Left ventricle myocardium superior (tissue), 1 donor: ENCODE results near the gene TSPOAP1. TPM values are rescaled to one million over a fixed set of nuclear protein-coding genes. Genes with fewer than 3 reads are reported as not detected.

Source experiments
- ATAC-seq: fragments of 200-7000 bp; cut with Tn5 transposase; one replicate; pipeline ENCODE4 v1.9.1; 2020; ENCODE audit warnings: mild to moderate bottlenecking, moderate library complexity
- DNase-seq: peaks from one replicate; pipeline ENCODE4 v3.0.0-alpha.2; 2020
- intact Hi-C: fragments of 100-400 bp; cut with micrococcal nuclease; formaldehyde crosslinking; loops from one replicate; pipeline ENCODE4 v1.11.0; 2022
- total RNA-seq: library from RNA; stranded (reverse); fragmentation: NEBNext Ultra II Directional; extraction: Animal tissue kit (Norgen Biotek cat#: 25700); gene quantifications from one replicate; pipeline ENCODE4 v1.2.1, GENCODE V29; 2021
- donor health status: DM: no; HTN: yes; CAD: no; lungs with severe emphysema.

TSPOAP1 gene
- total RNA-seq, 1 donor from 2014 or later, result 18.8 TPM

DNA sequence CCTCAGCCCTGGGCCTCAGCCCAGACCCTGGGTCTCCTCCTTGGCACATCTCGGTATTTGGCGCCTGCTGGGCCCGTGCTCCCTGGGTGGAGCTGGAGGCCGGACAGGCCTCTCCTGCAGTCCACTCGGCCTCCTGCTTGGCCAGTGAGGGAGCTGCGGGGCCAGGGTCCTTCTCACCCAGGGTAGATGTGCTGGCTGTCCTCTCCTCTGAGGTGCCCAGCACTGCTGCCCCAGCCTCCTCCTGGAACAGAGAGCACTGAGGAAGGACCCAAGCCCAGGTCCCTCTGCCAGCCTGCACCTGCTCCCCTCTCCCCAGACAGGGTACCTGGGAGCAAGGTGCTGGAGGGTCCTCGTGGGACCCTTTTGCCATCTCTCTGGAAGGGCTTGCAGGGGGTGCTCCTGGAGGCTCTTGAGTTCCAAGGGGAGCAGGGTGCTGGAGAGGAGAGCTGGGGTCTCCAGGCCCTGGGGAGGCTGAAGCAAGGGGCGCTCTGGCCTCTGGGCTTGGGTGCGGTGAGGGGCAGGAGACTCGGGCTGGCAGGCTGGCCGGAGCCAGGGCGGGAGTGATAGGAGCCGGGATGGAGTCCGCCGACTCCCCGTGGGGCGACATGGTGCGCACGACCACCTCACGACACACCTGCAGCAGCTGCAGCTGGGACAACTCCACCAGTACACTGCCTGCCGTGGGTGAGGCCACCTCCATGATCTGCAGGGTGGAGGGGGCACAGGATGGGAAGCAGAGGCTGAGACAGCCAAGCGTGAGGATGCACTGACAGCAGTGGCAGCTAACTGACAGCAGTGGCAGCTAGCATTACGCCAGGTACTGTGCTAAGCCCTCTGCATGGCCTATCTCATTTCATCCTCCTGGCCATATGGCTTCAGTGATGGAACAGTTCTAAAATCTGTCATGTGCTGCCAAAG, 17.8 kb downstream of the TSPOAP1 start:
- ATAC-seq, result no peak
- intact Hi-C loops, result no loop called here
- peak; percentile 20 for DNase-seq

DNA sequence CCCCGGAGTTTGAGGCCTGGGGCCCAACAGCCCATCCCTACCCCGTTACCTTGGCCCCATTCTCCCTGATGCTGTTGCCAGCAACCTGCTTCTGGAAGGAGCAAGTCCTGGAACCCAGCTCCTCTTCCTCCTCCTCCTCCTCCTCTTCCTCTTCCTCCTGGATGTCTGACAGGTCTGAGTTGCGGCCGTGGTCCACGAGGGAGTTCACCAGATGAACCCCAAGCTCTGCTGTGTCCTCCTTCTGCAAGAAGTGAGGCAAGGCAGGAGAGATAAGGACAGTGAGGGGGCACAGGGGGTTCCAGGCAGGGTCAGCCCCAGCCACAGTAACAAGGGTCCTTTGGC, 18.7 kb downstream of the TSPOAP1 start:
- ATAC-seq, result no peak
- DNase-seq, result no peak
- intact Hi-C loops, result no loop called here

DNA sequence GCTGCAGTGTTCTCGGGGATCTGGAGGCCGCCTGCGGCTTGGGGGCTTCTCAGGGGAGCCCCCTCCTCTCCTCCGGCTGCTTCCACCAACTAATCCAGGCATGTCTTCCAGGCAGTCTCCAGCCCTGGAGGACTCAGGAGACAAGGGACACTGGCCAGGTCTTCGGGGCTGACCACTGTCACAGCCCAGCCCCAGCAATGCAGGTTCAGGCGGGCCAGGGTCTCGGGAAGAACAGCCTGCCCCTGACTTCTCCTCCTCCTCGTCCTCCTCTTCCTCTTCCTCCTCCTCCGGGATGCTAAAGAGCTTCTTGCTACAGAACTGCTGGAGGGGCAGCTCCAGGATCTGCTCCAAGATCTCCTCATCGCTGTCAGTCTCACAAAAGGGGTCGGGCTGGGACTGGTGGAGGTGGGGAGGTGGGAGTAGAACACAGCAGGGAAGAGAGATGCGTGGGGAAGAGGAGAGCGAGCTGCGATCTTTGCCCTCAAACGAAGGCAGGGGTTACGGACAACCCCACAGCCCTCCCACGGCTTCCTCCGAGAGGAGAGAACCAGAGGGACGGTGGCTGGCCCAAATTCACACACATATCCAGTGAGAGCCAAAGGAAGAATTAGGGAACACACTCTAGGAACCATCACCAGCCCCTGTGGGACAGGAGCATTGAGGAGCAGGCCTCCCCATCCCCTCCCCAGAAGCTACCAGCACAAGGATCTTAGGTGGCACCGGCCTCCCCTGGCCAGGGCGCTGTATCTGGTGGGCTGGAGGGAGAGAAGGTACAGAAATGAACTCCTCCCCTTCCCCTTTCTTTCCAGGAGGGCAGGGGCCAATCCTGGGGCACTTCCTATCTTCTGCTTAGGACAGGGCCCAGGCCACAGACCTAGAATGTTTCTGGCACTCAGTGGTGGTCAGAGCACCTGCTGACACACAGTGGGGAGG, 19.3 kb downstream of the TSPOAP1 start:
- ATAC-seq, result no peak
- no peak for DNase-seq
- intact Hi-C loops, result no loop called here

DNA sequence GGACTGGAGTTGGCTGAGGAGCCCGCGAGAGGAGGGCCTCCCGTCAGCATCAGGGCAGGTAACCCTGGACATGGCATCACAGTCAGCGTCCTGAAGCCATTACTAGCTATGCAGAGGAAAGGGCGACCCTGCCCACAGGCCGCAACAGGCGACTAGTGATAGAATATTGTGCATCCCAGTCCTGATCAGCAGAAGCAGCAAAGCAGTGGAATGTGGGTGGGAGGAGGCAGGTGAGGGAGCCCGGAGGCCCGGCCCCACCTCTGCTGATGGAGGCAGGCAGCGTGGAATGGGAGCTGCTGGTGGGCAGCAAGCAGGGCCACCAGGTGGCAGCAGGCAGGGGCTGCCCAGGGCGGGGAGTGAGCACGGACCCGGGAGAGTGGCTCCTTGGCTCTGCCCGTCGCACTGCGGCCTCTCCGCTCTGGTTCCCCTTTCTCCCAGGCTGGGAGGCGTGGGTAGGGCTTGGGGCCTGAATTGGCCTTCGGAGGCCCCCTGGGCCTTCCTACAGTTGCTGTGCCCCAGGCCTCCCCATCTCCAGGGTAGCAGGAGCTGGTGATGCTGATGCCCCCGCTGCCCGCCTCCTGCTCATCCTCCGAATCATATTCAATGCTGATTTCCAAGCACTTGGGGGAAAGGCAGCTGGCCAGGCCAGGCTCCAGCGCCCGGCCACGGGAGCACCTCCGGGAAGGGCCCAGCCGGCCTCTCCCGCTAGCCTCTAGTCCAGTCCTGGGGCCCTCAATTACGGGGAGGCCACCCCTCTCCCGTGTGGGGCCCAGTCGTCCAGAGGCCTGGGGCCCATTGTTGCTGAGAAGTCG, 20.2 kb downstream of the TSPOAP1 start:
- intact Hi-C loops, result no loop called here
- ATAC-seq (peak; percentile 26), DNase-seq (no peak)

DNA sequence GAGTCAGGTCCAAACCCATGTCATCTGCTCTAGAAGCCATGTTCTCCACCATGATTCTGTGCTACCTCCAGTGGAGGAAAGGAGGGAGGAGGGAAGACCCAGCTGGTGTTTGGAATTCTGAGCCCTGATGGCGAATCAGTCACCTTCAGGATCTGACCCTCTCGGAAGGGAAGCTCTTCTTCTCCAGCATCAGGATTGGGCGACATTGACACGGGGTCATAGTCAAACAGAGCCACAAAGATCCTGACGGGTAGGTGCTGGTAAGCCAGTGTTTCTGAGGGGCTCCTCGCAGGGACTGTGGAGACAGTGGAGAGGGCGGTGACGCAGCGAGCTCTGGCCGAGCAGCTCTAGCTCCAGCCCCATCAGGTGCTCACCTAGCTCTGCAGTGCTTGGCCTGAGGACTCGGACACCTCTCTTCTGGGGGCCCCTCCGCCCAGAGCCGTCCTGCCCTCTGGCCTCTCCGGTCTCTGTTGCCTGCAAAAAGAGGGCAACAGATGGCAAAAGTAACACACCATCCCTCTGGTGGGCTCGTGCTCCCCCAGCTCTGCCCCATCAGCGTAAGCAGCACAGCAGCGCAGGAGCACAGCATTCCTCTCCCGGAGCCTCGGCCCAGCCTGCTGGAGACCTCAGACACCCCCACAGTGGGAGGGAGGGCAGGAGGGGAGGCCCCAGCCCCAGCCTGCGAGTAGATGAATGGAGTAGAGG, 21.0 kb downstream of the TSPOAP1 start:
- DNase-seq (no peak), ATAC-seq (no peak)
- intact Hi-C loops, result no loop called here

DNA sequence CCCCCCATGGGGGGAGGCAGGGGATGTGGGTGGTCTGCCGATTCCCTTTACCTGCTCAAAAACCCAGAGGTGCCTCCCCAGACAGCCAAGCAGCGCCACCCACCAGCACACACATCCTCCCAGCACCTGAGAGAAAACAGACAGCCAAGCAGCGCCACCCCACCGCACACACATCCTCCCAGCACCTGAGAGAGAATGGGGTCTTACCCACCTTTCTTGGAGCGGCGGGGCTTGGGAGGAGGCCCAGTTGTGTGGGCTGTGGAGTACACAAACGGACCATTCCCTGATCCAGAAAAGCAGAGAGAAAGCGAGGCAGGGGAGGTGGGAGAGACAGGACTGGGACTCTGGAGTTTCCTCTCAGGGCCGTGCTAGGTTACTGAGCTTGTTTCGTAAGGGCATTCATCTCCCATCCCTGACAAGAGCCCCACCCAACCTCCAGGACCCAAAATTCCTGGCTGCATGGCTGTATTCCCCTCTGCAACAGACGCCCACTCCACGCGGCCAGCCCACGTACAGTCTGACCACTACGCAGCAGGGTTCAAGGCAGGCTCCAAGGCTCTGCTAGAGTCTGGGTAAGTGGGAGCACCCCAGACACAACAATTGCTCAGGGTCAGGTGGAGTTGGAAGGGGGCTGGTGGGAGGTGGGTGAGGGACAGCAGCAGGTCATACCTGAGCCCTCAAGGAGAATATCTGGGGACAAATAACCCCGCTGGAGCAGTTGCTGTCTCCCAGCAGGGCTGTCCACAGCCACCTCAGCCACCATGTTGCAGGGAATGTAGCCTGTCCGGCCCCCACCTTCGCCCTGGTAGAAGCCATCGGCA, 22.3 kb downstream of the TSPOAP1 start:
- intact Hi-C loops, result no loop called here
- DNase-seq, result no peak
- ATAC-seq, result no peak

DNA sequence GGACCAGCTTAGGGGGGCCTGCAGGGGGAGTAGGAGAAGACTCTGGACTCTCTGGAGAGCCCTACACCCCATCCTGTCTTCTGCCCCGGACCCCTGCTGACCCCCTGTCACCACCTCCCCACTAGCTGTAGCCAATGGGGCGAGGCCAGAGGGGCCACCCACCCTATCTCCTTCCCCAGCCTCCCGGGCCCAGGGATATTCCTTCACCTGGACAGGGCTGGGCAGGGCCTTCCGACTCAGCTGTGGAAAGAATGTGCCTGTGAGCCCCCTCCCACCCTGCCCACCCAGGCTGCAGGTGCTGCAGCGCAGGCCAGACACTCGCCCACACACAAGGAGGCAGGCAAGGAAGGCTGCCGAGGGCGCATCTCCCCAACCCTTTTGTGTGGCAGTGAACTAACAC, 23.0 kb downstream of the TSPOAP1 start:
- intact Hi-C loops, result no loop called here
- no peak for DNase-seq
- no peak for ATAC-seq

DNA sequence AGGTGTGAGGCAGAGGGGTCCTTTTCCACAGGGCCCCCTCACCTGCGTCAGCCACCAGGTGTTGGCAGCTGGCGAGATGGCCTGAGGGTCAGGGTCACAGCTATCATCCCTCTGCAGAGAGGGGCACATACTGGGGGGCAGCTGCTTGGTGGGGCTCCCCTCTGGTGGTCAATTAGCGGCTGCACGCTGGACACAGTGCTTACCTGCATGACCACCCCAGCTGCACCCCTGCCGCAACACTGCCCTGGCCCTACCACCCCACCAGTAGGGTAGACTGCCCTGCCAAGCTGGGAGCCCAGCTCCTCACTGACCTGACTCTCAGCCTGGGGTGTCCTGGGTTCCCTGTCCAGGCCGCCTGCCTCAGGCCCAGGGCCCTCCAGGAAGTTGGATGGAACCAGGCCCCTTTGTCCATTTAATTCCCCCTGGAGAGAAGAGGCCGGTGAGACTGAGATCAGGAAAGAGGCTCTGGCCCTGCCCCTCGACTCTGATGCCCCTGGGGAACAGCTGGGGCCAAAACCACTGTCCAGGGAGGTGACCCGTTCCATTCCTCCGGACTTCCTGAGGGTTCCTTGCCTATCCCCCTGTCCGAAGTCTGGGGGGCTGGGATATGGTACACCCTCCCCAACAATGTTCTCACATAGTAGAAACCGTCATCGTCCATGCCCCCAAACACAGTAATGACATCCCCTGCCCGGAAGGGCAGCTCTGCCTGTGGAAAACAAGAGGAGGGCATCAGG, 23.7 kb downstream of the TSPOAP1 start:
- DNase-seq (no peak), ATAC-seq (no peak)
- intact Hi-C loops, result no loop called here

DNA sequence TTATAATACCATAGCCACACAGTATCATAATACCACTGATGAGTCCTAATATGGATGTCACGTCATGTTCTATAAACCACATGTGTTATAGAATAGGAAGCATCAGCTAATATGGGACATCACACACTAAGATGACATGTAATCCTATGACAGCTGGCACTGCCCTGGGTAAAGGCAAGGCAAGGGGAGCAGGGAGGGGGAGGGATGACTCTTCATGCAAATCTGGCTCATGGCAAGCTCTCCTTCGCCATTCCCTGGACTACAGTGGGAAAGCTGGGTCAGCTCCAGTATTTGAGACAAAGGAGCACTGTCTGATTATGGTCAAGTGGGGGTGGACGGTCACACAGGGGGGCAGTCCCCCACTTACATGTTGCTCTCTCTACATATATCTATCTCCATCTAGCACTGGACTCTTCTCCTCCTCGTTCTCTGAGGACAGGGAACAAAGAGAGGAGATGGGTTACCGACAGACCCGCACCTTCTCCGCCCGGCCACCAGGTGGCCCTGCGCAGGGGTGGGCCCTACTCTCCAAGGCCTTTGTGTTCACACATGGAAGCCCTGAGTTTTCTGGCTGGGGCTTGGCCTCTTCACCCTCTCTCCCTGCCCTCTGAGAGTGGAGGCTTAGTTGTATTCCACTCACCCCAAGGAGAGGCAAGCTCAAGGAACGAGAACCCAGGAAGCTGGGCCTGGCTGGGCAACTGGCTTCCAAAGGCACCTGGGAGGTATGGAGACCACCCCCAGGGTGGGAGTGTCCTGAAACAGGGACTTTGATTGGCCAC, 24.4 kb downstream of the TSPOAP1 start:
- peak; percentile 67 for ATAC-seq
- no peak for DNase-seq
- intact Hi-C loops, result no loop called here

DNA sequence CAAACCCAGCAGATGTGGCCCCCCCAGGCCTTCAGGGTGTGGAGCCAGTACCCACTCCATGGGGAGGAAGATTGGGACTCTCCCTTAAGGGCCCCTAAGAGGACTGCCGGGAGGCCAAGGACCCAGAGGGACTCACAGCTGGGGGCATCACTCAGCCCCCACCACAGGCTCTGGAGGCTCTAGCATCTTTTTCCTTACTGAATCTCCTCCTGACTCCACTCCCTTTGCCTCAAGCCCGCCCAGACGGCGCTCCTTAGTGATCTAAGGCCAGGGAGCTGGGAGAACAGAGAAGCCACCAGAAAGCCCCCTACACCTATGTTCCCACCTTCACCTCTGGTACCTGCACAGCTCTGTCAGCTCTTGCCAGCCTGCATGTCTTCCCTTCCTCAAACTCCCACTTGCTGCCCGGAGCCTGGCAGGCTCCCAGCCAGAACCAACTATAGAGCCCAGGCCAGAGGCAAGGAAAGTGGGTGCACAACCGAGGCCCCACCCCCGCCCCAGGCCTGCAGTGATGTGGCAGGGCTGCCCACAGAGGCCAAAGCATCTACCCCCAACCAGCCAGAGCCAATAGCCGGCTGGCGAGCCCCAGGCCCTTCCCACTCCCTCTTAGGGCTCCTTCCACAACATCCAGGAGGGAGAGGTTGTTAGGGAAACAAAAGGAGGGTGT, 25.5 kb downstream of the TSPOAP1 start:
- DNase-seq (no peak), ATAC-seq (no peak)

DNA sequence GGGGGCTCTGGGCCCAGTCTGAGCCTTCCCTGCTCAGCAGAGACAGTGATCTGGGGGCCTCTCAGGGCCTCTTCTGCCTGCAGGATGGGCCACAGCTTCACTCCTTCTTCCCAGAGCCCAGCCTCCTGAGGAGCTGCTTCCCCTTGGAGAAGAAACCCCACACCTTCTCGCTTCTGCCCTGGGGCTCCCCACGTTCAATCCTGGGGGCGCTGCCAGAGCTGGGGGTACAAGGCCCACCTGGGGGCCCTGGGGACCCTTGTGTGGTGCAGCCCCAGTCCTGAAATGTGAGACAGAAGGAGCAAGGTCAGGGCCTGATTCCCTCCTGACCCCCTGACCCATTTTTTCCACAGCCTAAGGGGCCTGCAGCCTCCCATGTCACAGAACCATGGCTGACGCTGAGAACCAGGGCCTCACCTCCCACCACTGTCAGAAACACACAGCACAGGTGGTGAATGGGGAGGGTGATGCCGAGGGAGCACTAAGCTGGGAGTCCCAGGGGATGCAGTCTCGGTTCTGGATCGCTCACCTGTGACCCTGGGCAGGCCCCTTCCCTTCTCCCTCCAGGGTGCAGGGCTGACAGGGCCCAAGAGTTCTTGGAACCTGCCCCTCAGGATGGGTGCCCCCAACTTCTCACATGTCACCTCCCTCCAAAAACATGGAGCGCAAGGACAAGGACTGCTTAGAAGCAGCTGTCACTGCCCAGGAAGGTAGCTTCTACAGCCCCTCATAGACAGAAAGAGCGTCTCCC, 26.2 kb downstream of the TSPOAP1 start:
- intact Hi-C loops, result no loop called here
- ATAC-seq (no peak), DNase-seq (no peak)

More for the DNA sequence above, 25.5 kb downstream of the TSPOAP1 start:
- intact Hi-C loops, result no loop called here

DNA sequence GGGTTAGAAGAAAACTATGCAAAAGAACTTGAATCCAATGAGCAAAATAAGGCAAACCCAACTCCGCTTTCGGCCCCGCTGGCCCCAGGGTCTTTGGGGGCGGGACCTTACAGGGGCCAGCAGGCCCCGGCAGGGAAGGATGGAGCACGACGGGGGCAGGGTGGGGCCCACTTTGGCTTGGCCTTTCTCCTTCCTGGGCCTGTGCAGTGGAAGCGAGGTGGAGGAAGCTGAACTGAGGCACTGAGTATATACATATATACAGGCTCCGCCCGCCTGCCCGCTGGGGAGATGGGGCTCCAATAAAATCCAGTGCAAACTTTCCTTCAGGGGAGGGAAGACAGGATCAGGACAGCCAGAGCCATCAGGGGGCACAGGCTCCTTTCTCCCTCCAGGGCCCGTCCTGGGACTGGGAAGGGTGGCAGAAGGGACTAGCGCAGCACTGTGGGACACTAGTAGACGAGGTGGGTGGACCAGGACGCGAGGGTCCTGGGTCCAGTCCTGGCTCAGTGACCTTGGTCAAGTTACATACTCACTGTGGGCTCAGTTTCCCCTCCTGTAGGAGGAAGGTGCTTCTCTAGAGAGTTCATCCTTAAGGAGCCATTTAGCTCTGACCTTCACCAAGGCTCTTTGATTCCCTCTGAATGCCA, 27.0 kb downstream of the TSPOAP1 start:
- intact Hi-C loops, result no loop called here
- ATAC-seq (no peak), DNase-seq (no peak)

DNA sequence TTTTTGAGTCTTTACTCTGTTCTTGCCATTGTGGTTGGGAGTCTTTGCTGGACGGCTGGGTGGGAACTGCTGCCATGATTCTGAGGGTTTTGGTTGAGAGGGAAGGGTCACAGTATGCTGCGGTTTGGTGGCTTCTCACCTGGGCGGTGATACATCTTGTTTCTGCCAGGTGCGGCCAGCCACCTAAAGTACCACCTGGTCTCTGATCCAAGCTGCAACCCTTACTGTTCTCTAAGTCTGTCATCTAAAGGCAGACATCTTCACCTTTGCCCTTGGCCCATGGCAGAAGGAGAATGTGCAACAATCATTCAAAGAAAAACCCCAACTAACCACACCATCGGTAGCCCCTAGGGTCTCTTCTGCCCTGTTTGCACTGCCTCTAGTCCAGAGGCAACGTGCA, 28.3 kb downstream of the TSPOAP1 start:
- ATAC-seq, result no peak

DNA sequence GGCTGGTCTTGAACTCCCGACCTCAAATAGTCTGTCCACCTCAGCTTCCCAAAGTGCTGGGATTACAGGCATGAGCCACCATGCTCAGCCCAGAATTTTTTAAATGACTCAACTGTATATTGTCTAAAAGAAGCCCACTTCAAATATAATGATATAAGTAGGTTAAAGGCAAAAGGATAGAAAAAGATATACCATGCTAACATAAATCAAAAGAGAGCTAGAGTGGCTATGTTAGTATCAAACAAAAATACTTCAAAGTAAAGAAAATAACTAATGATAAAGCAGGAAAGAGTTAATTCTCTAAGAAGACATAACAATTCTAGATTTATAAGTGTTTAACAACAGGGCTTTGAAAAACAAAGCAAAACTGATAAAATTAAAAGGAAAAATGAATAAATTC, 34.6 kb downstream of the TSPOAP1 start:
- no peak for ATAC-seq
- intact Hi-C loops, result no loop called here
- no peak for DNase-seq

More for the DNA sequence above, 28.3 kb downstream of the TSPOAP1 start:
- intact Hi-C loops, result no loop called here
- DNase-seq, result no peak

DNA sequence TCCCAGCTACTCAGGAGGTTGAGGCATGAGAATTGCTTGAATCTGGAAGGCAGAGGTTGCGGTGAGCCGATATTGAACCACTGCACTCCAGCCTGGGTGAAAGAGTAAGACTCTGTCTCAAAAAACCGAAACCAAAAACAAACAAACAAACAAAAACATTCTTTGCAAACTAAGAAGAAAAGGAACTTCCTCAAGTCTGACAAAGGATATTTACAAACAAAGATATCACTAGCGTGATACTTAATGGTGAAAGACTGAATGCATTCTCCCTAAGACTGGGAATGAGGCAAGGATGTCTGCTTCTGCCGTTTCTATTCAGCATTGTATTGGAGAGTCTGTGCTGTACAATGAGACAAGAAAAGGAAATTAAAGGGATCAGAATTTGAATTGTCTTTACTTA, 37.3 kb downstream of the TSPOAP1 start:
- intact Hi-C loops, result no loop called here
- ATAC-seq (no peak), DNase-seq (no peak)
